K562 (cell line): ENCODE results near the gene PPP2R3B. TPM values are rescaled to one million over a fixed set of nuclear protein-coding genes. Genes with fewer than 3 reads are reported as not detected.

ENCODE experiments used
- ATAC-seq: fragments of 200-7000 bp; cut with Tn5 transposase; 3 replicates; pipeline ENCODE4 v1.9.1; 2020; ENCODE audit warnings: moderate library complexity
- BruUV-seq: library from RNA; stranded (reverse); fragments of 400-500 nt; replicated peaks from 2 replicates; lab custom pipeline; 2021; lab: Mats Ljungman, UMichigan
- CTCF ChIA-PET: fragments of 300-600 bp; formaldehyde crosslinking; extraction: SDS; loops from one replicate; lab custom pipeline; 2021; ENCODE audit warnings: low intra/inter-chr PET ratio; lab: Yijun Ruan, JAX
- POLR2A ChIA-PET: fragments of 300-600, 350-650 bp; sonication (Branson Sonifier 250); formaldehyde crosslinking; extraction: SDS; loops from one replicate; lab custom pipeline; 2021; ENCODE audit warnings: antibody characterized with exemption, inconsistent platforms; lab: Yijun Ruan, JAX
- DNase-seq, 4 experiments: peaks; one replicate each; pipeline versions ENCODE4 v3.0.0 to v3.0.0-alpha.2; 2011 to 2018; ENCODE audit warnings: low spot score in 3 of 4, mixed read lengths in 3 of 4; ENCODE audit errors: extremely low read depth in 1 of 4
- FAIRE-seq: peaks from 2 replicates; lab custom pipeline; 2011; peaks lifted over from hg19 to GRCh38; lab: Jason Lieb, UNC
- H2AFZ ChIP-seq: 2 replicates; pipeline ENCODE4 v1.6.0; 2011; ENCODE audit warnings: low read depth, low read length, control low read depth, inconsistent platforms
- H3K27ac ChIP-seq: fragments of 200-600 bp; 3 replicates; pipeline ENCODE4 v1.8.0; 2011; ENCODE audit warnings: low read depth, mild to moderate bottlenecking, control low read depth, inconsistent platforms, low read length, moderate library complexity, mixed read lengths; ENCODE audit errors: extremely low read depth
- H3K27me3 ChIP-seq, 2 experiments: fragments of 300-600 bp in 1 of 2; 2 replicates in 1 of 2; 3 replicates in 1 of 2; pipeline versions ENCODE4 v1.6.0 to v1.8.0; 2011; ENCODE audit warnings: inconsistent platforms in 2 of 2, low read length in 2 of 2, mild to moderate bottlenecking in 1 of 2, mixed read lengths in 1 of 2, moderate library complexity in 1 of 2; ENCODE audit not compliant: control insufficient read depth in 2 of 2, insufficient read depth in 2 of 2
- H3K36me3 ChIP-seq: fragments of 300-600 bp; 3 replicates; pipeline ENCODE4 v1.8.0; 2011; ENCODE audit warnings: mild to moderate bottlenecking, low read length, inconsistent platforms; ENCODE audit not compliant: control insufficient read depth, insufficient read depth
- H3K4me1 ChIP-seq, 2 experiments: fragments of 200-600 bp in 1 of 2; replicated peaks in 1 of 2; 2 replicates in 1 of 2; 3 replicates in 1 of 2; pipeline versions ENCODE4 v1.5.1 to v1.8.0; 2011; ENCODE audit warnings: inconsistent platforms in 2 of 2, low read length in 2 of 2, mild to moderate bottlenecking in 1 of 2, mixed read lengths in 1 of 2, moderate library complexity in 1 of 2; ENCODE audit not compliant: control insufficient read depth in 2 of 2, insufficient read depth in 2 of 2
- H3K4me2 ChIP-seq: 2 replicates; pipeline ENCODE4 v1.6.1; 2011; ENCODE audit warnings: low read length, control low read depth, inconsistent platforms, mixed read lengths; ENCODE audit not compliant: insufficient read depth
- H3K4me3 ChIP-seq: fragments of 200-600 bp; sonication (generic), shearing (Covaris generic); 2 replicates; pipeline ENCODE4 v1.5.1; 2016; ENCODE audit warnings: control low read depth, inconsistent platforms
- H3K79me2 ChIP-seq: fragments of 200-600 bp; 3 replicates; pipeline ENCODE4 v1.8.0; 2011; ENCODE audit warnings: low read length, inconsistent platforms; ENCODE audit not compliant: control insufficient read depth, insufficient read depth
- H3K9ac ChIP-seq, 2 experiments: 2 replicates each; pipeline versions ENCODE4 v1.6.0 to v1.6.1; 2011; ENCODE audit warnings: low read depth in 2 of 2, low read length in 2 of 2, control low read depth in 1 of 2, inconsistent platforms in 1 of 2, mild to moderate bottlenecking in 1 of 2, mixed read lengths in 1 of 2; ENCODE audit not compliant: insufficient read depth in 1 of 2
- H3K9me1 ChIP-seq: one replicate; pipeline ENCODE4 v1.6.0; 2011; ENCODE audit warnings: inconsistent platforms, mild to moderate bottlenecking, low read length, moderate library complexity; ENCODE audit not compliant: control insufficient read depth, insufficient read depth
- H3K9me3 ChIP-seq: replicated peaks from 2 replicates; pipeline ENCODE4 v1.5.1; 2011; ENCODE audit warnings: low read depth, low read length, inconsistent platforms; ENCODE audit not compliant: control insufficient read depth, insufficient read depth
- H4K20me1 ChIP-seq: replicated peaks from 2 replicates; pipeline ENCODE4 v1.6.1; 2011; ENCODE audit warnings: low read length, inconsistent platforms, mixed read lengths; ENCODE audit not compliant: control insufficient read depth, insufficient read depth
- ARHGAP35 ChIP-seq: fragments of 450-650 bp; IDR thresholded peaks from 2 replicates; pipeline ENCODE4 v1.6.1; 2018; ENCODE audit not compliant: partially characterized antibody
- ELF4 ChIP-seq: fragments of 450-650 bp; formaldehyde crosslinking; IDR thresholded peaks from 2 replicates; pipeline ENCODE4 v1.4.0; 2022; ENCODE audit warnings: missing genetic modification characterization
- KAT2B ChIP-seq: IDR thresholded peaks from one replicate; pipeline ENCODE4 v1.6.1; 2012; ENCODE audit warnings: low read depth, mild to moderate bottlenecking, control low read depth, inconsistent platforms, low read length, moderate library complexity
- KLF16 ChIP-seq: IDR thresholded peaks from 2 replicates; pipeline ENCODE4 v1.6.1; 2016; ENCODE audit warnings: antibody characterized with exemption
- MIER1 ChIP-seq: fragments of 450-650 bp; IDR thresholded peaks from 2 replicates; pipeline ENCODE4 v1.6.1; 2016; ENCODE audit warnings: antibody characterized with exemption, mild to moderate bottlenecking, low read depth
- SMAD4 ChIP-seq: fragments of 250-450 bp; sonication (Bioruptor Pico); conservative IDR thresholded peaks from 2 replicates; pipeline ENCODE4 v1.8.0; 2021; ENCODE audit warnings: inconsistent platforms, mild to moderate bottlenecking, moderate library complexity
- TAF1 ChIP-seq: IDR thresholded peaks from 2 replicates; pipeline ENCODE4 v1.6.1; 2011; ENCODE audit warnings: mild to moderate bottlenecking, low read length, moderate library complexity; ENCODE audit not compliant: insufficient read depth, control insufficient read depth, severe bottlenecking; ENCODE audit errors: extremely low read depth
- XRCC5 ChIP-seq: fragments of 200-400 bp; formaldehyde crosslinking; IDR thresholded peaks from 2 replicates; pipeline ENCODE4 v1.6.1; 2017; ENCODE audit warnings: low read depth, mild to moderate bottlenecking, low read length
- ZNF584 ChIP-seq: fragments of 200-800 bp; sonication (Bioruptor generic); IDR thresholded peaks from 2 replicates; pipeline ENCODE4 v1.6.1; 2016; ENCODE audit warnings: low read depth, mild to moderate bottlenecking, missing genetic modification characterization, missing compliant biosample characterization
- WGBS: fragments of 100-300 bp; shearing (Covaris generic); methylation state at CpG from one replicate; pipeline ENCODE4 v1.1.6; 2016; ENCODE audit warnings: low coverage, mixed read lengths; ENCODE audit not compliant: insufficient coverage; ENCODE audit errors: missing lambda C conversion rate; 5-methylcytosine and 5-hydroxymethylcytosine counted together
- in situ Hi-C: fragments of 300-500 bp; cut with MboI; formaldehyde crosslinking; loops from 4 replicates; pipeline ENCODE4 v1.15.0; 2018; ENCODE audit warnings: inconsistent platforms, mixed read lengths
- intact Hi-C: fragments of 100-400 bp; cut with micrococcal nuclease; formaldehyde crosslinking; loops from 2 replicates; pipeline ENCODE4 v1.14.2; 2022
- polyA plus RNA-seq, 8 experiments: library from polyadenylated mRNA; depleted of rRNA in 4 of 8; stranded (reverse) in 5 of 8; unstranded in 3 of 8; fragments of >200 nt; fragmentation: Nextera tagmentation in 2 of 8; fragmentation: Illumina TruSeq in 1 of 8; extraction: Ambion mirVana in 2 of 8; extraction: Trizol in 1 of 8; gene quantifications; 2 replicates each; pipeline versions ENCODE4 v1.2.1 to v1.2.3, GENCODE V29; 2011 to 2014; ENCODE audit warnings: inconsistent platforms in 1 of 8, missing spikeins in 1 of 8
- total RNA-seq, 7 experiments: library from RNA; depleted of rRNA in 6 of 7; stranded (reverse); fragments of >200 nt in 6 of 7; fragmentation: Illumina TruSeq in 2 of 7; extraction: Trizol in 2 of 7; gene quantifications; 2 replicates each; pipeline versions ENCODE4 v1.2.1 to v1.2.3, GENCODE V29; 2011 to 2021; ENCODE audit warnings: low replicate concordance in 1 of 7
- TF ChIP-seq, protein P1 (sequence below), 2 experiments: IDR thresholded peaks; 2 replicates each; pipeline ENCODE4 v1.6.1; 2011; ENCODE audit warnings: borderline replicate concordance in 1 of 2, control low read depth in 1 of 2, low read depth in 1 of 2, low read length in 1 of 2, mild to moderate bottlenecking in 1 of 2, mixed read lengths in 1 of 2, moderate library complexity in 1 of 2; ENCODE audit not compliant: insufficient read depth in 1 of 2, insufficient read length in 1 of 2, poor library complexity in 1 of 2, severe bottlenecking in 1 of 2; ENCODE audit errors: extremely low read depth in 1 of 2
- TF ChIP-seq, protein P2 (sequence below): sonication (generic); formaldehyde crosslinking; IDR thresholded peaks from 2 replicates; pipeline ENCODE4 v1.8.0; 2023; ENCODE audit warnings: mild to moderate bottlenecking, missing genetic modification reagents
- TF ChIP-seq, protein P3 (sequence below): IDR thresholded peaks from 3 replicates; pipeline ENCODE4 v1.6.1; 2011; ENCODE audit warnings: borderline replicate concordance, mild to moderate bottlenecking; ENCODE audit not compliant: insufficient read length, insufficient read depth
- TF ChIP-seq, protein P4 (sequence below): fragments of 250-450 bp; sonication (Bioruptor Pico); IDR thresholded peaks from 2 replicates; pipeline ENCODE4 v1.8.0; 2021; ENCODE audit warnings: borderline replicate concordance, mild to moderate bottlenecking, moderate library complexity; ENCODE audit not compliant: poor library complexity, severe bottlenecking

Gene PPP2R3B
- total and polyA plus RNA-seq, 9 of the 15 experiments (the other 6 are each of a cell fraction or from before 2014, with no cell fraction given) = 0.04 to 18.2 (median 8.2) TPM; not detected in 1

DNA sequence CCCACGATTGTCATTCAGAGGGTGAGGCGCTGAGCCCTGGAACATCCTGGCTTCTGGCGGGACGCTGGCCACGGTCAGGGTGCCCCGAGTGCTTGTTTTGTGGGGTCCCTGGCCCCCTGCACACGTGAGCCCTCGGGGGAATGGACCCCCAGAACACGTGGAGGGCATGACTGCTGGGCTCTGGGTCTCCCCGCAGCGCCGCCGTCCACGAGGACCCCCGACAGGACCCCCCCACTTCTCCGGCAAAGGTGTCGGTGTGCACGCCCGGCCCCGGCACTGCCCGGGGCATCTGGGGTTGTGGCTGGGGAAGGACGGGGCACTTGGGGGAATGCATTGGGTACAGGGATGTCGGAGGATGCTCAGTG, 54.2 kb downstream of the PPP2R3B start:
- in situ Hi-C loops (no loop called here), intact Hi-C loops (no loop called here)
- ATAC-seq (no peak), FAIRE-seq (no peak), DNase-seq (no peak)
- no peaks in the 10 kb centered on the region for H3K27me3 ChIP-seq
- H3K4me3 ChIP-seq = no peak overlapping the region
- WGBS = 91% methylated on average over 13 of the region's 23 CpGs
- ChIA-PET CTCF (no interaction called here), POLR2A (no interaction called here)
- no peak overlapping the region for H3K4me2 ChIP-seq
- no peaks in the 10 kb centered on the region for H3K79me2 ChIP-seq
- no peaks in the 10 kb centered on the region for H4K20me1 ChIP-seq
- no TSS peak for BruUV-seq
- no peaks in the 10 kb centered on the region for H3K9me3 ChIP-seq
- H2AFZ ChIP-seq = no peak overlapping the region
- peaks cover 0 to 3% of the 10 kb centered on the region in 2 experiments; a peak in 2 of 5 replicates for H3K4me1 ChIP-seq
- H3K9ac ChIP-seq = no peak overlapping the region
- no peaks in the 10 kb centered on the region for H3K9me1 ChIP-seq
- no peak overlapping the region for H3K27ac ChIP-seq
- no peaks in the 10 kb centered on the region for H3K36me3 ChIP-seq
- TF ChIP-seq, protein P1, sequence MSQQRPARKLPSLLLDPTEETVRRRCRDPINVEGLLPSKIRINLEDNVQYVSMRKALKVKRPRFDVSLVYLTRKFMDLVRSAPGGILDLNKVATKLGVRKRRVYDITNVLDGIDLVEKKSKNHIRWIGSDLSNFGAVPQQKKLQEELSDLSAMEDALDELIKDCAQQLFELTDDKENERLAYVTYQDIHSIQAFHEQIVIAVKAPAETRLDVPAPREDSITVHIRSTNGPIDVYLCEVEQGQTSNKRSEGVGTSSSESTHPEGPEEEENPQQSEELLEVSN (IDR thresholded peaks at IDR 0.05; ENCODE audit: borderline replicate concordance in 1 of 2, extremely low read depth in 1 of 2, insufficient read depth in 1 of 2, insufficient read length in 1 of 2, low read depth in 1 of 2, low read length in 1 of 2, poor library complexity in 1 of 2, severe bottlenecking in 1 of 2) = no peak
- TF ChIP-seq ARHGAP35 (no peak), ZNF584 (CRISPR knock-in tag) (no peak), ELF4 (CRISPR knock-in tag) (no peak), TAF1 (no peak), KLF16 (no peak), MIER1 (no peak), XRCC5 (no peak), SMAD4 (no peak), KAT2B (no peak)
- TF ChIP-seq, protein P2, sequence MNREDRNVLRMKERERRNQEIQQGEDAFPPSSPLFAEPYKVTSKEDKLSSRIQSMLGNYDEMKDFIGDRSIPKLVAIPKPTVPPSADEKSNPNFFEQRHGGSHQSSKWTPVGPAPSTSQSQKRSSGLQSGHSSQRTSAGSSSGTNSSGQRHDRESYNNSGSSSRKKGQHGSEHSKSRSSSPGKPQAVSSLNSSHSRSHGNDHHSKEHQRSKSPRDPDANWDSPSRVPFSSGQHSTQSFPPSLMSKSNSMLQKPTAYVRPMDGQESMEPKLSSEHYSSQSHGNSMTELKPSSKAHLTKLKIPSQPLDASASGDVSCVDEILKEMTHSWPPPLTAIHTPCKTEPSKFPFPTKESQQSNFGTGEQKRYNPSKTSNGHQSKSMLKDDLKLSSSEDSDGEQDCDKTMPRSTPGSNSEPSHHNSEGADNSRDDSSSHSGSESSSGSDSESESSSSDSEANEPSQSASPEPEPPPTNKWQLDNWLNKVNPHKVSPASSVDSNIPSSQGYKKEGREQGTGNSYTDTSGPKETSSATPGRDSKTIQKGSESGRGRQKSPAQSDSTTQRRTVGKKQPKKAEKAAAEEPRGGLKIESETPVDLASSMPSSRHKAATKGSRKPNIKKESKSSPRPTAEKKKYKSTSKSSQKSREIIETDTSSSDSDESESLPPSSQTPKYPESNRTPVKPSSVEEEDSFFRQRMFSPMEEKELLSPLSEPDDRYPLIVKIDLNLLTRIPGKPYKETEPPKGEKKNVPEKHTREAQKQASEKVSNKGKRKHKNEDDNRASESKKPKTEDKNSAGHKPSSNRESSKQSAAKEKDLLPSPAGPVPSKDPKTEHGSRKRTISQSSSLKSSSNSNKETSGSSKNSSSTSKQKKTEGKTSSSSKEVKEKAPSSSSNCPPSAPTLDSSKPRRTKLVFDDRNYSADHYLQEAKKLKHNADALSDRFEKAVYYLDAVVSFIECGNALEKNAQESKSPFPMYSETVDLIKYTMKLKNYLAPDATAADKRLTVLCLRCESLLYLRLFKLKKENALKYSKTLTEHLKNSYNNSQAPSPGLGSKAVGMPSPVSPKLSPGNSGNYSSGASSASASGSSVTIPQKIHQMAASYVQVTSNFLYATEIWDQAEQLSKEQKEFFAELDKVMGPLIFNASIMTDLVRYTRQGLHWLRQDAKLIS = no peak
- TF ChIP-seq, protein P3, sequence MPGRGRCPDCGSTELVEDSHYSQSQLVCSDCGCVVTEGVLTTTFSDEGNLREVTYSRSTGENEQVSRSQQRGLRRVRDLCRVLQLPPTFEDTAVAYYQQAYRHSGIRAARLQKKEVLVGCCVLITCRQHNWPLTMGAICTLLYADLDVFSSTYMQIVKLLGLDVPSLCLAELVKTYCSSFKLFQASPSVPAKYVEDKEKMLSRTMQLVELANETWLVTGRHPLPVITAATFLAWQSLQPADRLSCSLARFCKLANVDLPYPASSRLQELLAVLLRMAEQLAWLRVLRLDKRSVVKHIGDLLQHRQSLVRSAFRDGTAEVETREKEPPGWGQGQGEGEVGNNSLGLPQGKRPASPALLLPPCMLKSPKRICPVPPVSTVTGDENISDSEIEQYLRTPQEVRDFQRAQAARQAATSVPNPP = no peak
- TF ChIP-seq, protein P4, sequence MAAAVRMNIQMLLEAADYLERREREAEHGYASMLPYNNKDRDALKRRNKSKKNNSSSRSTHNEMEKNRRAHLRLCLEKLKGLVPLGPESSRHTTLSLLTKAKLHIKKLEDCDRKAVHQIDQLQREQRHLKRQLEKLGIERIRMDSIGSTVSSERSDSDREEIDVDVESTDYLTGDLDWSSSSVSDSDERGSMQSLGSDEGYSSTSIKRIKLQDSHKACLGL = no peak
